Hematopoietic multipotent progenitor cell treated with erythropoietin and hydrocortisone succinate and interleukin-3 and kit ligand, for 15 days (in vitro differentiated cells): ENCODE measurements around the gene STEAP3.
"Not testable (repeated sequence)": the region's sequence is repeated elsewhere in the genome, so short reads cannot be mapped to it uniquely, and the experiment has no call there.

Experiments
- DNase-seq: peaks from one replicate; pipeline ENCODE4 v3.0.0-alpha.2; 2015; ENCODE audit warnings: low spot score

The STEAP3 gene

GRCh38 chr2:119264781-119265692, 41.4 kb downstream of the STEAP3 start:
- peak; percentile 57 for DNase-seq

- no peak for DNase-seq
Measured at GRCh38 chr2:119265693-119266066, 42.0 kb downstream of the STEAP3 start.

DNA sequence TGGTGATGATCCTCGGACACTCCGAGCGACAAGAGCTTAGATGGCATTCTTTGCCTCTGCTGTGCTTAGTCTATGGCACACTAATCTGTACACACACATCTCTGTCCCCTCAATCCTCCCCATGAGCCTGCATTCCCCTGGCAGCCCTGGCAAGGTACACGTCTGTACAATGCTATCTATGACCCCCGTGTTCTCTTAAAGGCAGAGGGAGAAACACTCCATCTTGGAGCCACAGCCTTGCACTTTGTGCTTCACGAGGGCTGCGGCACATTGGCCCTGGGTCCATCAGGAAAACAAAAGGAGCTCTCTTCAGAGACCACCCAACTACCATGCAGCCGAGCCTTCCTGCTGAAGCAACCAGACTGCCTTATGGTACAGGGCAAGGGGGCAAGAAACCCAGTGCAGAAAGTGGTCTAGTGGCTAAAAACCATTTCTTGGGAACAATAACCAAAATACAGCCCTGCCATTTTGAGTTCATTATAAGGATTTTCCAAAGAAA, 42.5 kb downstream of the STEAP3 start:
- DNase-seq, result no peak

GRCh38 chr2:119267604-119268003, 44.0 kb downstream of the STEAP3 start:
- no peak for DNase-seq

- no peak for DNase-seq
Measured at GRCh38 chr2:119276864-119277263, 53.2 kb downstream of the STEAP3 start.

DNA sequence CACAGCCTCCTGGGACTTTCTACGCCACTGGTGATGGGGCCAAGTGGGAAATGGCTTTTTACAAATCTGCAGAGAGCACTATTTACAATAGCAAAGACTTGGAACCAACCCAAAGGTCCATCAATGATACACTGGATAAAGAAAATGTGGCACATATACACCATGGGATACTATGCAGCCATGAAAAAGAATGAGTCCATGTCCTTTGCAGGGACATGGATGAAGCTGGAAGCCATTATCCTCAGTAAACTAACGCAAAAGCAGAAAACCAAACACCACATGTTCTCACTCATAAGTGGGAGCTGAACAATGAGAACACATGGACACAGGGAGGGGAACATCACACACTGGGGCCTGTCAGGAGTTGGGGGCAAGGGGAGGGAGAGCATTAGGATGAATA, 54.8 kb downstream of the STEAP3 start:
- DNase-seq, result not testable (repeated sequence)

- DNase-seq, result no peak
Measured at GRCh38 chr2:119278946-119279345, 55.3 kb downstream of the STEAP3 start.

DNA sequence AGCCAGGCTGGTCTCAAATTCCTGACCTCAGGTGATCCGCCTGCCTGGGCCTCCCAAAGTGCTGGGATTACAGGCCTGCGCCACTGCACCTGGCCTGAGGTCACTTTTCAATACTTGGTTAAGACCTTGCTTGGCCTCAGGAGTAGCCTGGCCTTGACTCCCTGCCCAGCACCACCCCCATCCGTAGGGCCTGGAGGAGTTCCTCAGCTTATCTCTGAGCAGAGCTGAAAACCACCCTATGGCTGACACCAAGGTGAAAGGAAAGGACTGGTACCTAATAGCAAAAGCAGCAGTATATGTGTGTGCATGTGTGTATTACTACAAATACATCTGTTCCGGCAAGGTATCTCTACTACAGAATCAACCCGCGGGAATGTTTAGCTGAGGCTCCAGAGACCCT, 56.0 kb downstream of the STEAP3 start:
- no peak for DNase-seq

DNA sequence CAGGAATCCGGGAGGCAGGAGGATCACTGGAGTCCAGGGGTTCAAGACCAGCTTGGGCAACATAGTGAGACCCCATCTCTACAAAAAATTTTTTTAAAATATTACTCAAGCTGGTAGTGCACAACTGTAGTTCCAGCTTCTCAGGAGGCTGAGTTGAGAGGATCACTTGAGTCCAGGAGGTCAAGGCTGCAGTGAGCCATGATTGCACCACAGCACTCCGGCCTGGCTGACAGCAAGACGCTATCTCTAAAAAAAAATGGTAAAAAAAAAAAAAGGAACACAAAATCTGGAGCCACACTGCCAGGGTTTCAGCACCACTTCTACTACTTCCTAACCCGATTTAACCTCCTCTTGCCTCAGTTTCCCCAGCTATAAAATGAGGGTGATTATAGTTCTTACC, 57.0 kb downstream of the STEAP3 start:
- DNase-seq, result no peak

GRCh38 chr2:119282146-119282995, 58.7 kb downstream of the STEAP3 start:
- no peak for DNase-seq

DNA sequence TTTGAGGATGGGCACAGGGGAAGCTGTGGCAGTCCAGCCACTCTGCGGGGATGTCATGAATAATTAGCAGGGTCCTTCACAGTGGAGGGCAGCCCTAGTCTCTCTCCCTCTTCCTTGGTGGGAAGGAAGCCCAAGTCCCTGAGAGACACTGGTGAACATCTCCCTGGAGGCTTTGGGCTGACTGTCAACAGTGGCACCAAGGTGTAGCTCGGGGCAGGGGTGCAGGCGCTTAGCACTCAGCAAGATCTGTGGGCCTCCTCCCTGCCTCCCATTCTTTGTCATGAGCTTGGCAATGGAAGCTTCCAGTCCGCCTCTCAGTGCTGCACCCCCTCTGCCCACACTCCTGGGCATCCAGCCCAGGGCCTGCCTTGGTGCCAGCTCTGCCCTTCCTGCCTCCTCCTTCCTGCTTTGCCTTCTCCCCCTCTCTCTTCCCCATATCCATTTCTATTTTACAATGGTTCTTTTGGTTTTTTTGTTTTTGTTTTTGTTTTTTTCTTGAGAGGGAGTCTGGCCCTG, 59.4 kb downstream of the STEAP3 start:
- no peak for DNase-seq

DNA sequence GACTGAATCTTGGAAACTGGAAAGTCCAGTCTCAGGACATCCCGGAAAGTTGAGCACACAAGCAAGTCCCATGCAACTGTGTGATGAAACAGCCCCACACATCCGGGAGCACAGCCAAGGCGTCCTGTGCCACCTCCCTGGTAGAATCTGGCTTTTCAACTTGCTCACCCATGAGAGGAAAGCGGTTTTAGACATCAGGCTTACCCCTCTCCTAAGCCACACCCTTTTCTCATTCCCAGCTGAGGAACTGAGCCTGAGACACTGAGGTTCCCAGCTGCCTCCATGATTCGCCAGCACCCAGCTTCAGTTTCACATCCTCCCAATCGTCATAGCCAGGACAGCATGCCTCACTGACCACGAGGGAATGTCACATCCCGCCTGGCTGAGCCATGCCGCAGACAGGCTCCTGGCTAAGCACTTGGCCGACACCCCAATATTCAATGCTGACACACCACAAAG, 60.3 kb downstream of the STEAP3 start:
- DNase-seq, result no peak

GRCh38 chr2:119286661-119287060, 63.0 kb downstream of the STEAP3 start:
- DNase-seq, result no peak

DNA sequence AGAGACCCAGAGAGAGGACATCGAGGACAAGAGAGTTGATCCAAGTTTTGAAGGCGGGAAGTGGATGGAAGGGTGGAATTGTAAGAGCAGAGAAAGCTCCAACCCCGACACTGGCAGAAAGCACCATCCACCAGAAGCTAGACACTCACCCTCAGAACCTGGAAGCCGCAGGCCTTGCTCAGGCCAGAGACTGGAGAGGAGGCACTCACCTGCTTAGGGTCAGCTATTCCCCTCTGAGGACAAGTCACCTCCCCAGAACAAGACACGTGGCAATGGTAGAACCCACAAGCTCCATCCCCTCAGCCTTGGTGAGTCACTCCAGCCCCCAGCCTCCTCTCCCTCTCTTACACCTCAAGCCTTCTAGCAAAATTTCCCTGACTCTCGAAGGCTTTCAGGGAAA, 64.9 kb downstream of the STEAP3 start:
- DNase-seq, result no peak

- DNase-seq, result no peak
Measured at GRCh38 chr2:119289093-119289492, 65.5 kb downstream of the STEAP3 start.

- DNase-seq, result no peak
Measured at GRCh38 chr2:119289642-119290041, 66.0 kb downstream of the STEAP3 start.

DNA sequence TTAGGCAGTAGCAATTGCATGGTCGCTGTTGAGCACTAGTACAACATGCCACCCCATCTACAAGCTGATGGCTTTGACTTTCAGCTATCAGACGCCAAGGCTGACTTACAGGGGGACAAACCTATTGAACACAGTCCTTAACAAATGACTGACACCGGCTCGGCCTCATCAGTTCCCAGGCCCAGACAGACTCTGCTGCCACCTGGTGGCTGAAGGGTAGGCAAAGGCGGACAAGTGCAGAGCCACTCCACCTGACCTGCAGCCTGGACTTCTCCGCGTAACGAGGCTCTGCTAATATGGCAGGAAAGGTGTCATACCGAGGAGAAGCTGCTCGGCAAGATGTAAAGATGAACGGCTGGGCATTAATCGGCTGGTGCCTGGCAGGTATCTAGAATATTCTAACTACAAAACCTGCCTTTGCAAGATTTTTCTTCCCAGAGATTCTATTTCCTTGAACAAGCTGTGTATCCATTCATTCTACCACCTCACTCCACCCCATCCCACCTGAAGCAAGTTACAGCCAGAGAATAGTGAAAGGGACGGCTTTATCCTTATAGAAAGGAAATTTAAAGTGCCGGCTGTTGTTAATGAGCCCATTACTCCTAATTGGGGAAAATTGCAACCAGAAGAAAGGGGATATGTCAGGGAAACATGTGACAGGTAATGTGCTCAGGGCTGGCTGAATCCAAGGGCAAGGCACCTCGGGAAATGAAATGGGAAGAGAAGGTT, 67.4 kb downstream of the STEAP3 start:
- no peak for DNase-seq

DNA sequence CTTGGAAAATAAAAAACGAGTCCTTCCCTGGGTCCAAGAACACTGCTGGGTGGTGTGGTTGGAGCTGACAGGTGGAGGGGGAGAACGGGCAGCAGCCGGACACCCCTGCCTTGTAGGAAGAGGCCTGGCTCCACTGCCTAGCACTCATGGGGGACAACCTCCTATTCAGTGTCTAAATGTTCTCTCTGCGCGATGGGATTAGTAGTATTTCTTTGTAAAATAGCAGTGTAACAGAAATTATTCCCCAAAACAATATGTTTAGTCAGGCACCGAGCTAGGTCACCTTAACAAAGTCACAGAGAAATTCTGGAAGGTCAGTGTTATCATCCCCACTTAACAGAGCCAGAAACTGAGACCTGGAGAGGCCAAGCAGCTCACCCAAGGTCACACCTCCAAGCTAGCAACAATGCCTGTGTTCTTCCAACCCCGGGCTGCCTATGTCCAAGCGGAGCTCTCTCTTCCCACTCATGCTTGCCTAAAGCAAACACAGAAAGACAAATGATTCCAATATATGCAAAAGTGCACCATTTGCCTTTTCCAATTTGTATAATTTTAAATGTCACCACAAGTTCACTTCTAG, 68.0 kb downstream of the STEAP3 start:
- no peak for DNase-seq

GRCh38 chr2:119292226-119292625, 68.6 kb downstream of the STEAP3 start:
- DNase-seq, result no peak

DNA sequence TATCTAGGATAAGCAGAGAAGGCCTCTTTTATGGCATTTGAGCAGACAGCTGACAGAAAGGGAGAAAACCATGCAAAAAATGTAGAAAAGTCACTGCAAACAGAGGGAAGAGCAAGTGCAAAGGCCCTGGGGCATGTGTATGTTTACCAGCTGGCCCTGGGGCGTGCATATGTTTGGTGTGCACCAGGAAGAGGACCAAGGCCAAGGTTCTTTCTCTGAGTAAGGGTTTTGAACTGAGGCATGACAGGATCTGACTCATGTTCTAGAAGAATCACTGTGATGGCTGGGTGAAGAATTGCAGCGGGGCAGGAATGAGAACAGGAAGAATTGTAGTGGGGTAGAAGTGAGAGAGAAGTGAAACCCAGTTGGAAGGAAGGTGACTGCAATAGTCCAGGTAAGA, 69.6 kb downstream of the STEAP3 start:
- DNase-seq, result no peak

DNA sequence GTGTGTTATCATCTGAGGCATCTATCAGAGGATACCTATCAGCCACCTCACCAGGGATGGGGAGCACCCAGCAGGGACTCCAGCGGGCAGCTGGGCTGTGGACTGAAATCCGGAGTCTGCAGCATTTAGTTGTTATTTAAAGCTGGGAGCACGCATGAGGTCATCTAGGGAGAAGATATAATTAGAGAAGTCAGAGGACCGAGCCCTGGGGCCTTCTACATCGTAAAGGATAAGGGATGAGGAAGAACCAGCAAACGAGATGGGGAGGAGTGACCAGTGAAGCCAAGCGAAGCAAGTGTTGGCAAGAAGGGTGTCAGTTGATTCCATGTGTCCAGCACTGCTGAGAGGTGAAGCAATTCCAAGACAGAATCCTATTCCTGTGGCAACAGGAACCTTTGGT, 70.3 kb downstream of the STEAP3 start:
- DNase-seq, result no peak

- no peak for DNase-seq
Measured at GRCh38 chr2:119294671-119295070, 71.0 kb downstream of the STEAP3 start.
